ENCODE data around the gene TRAF3IP1.

The TRAF3IP1 gene

DNA sequence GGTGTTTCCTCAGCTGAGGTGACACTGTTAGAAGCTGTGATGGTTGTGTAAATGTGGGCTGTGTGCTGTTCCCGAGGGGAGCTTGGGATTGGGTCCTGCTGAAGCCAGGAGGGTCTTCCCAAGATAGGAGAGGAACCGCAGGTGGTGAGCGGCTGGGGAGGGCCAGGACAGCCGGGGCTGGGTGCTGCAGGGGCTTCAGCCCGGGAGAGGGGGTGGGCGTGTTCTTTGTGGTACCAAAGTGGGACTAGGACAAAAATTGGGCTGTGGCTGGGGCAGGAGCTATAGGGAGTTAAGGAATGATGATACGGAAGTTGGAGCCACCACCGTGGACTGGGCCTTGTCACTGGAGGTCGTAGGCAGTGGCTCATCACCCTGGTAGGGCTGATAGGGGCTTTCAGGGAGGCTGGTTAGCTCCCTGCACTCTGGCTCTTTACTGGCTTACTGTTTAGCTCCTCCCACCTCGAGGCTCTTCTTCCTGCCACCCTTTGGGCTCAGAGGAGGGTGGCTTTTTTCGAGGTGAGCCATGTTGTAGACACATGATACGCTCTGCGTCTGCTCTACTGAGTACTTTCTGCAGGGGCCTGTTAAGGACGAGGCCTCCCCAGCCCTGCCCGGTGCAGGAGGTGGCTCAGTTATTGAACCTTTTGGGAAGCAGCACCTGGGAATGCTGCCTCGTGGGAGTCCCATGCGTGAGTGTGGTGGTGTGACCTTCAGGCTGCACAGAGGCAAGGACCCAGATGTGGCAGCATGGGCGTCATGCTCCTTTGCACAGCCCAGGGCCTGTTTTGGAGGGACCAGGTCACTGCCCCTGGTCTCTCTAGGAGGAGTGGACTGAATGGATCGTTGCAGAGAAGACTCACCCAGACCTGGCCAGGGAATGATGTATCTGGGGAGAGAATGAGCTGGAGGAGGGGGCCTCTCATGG lies 128.0 kb downstream of the TRAF3IP1 start:
- no peak for DNase-seq (ENCODE audit: low spot score)

DNA sequence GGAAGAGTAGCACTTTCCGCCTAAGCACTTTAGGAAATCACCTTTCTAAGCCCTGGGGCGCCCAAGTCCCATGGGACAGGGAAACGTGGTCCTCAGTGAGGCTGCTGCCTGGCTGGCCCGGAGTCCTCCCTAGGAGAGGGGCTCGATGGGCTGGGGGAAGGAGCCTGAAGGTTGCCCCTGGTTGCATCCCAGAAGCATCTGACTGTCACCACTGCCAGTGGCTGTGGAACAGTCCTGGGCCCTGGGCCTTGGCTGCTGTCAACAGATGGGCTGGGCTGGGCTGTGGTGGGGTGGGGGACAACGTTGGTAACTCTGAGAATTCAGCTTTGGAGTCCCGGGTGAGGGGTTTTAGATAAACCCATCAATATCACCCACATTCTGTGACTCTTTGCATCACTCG lies 128.9 kb downstream of the TRAF3IP1 start:
- DNase-seq (ENCODE audit: low spot score), result no peak

DNA sequence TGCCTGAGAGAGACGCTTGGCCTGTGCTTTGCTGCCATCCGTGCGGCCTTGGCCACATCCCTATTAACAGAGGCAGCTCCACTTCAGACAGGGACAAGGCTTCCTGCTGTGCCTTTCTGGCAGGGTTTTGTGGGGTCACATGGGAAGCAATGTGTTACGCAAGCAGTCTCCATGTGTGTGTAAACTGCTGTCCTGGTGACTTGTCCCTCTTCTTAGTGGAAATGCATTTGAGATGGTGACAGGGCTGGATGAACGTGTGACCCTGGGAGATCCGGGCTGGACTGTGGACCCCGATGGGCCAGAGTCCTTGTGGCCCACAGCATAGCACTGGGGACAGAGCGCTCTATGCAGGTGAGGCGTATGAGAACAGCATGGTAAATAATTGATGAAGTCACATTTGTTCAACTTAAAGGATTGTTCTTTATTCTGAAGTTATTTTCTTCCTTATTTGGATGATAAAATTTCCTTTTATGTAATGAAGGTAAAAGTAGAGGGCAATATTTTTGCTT lies 129.6 kb downstream of the TRAF3IP1 start:
- DNase-seq (ENCODE audit: low spot score), result no peak

DNA sequence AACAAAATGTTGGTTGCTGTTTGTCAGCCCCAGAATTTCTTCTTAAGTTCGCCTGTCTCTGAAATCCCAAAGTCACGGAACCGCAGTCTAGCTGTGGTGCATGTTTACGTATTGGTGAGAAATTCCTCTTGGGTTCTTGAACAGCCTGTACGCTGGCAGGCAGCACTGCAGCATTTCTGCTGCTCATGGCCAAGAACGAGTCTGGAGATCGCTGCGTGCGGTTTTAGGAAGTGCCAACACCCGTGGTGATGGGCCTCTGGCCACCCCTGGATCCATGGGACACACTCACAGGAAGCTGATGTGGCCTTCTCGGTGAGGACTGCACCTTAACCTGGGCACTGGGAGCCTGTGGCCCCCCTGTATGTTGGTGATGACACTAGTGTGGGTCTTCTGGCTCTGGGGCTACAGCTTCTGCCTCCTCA lies 130.1 kb downstream of the TRAF3IP1 start:
- no peak for DNase-seq (ENCODE audit: low spot score)

All from CD4-positive, alpha-beta T cell treated with Interleukin-6 at 100 ng/mL for 8 hours (primary cell).